ENCODE measurements around the gene SORCS3.

DNA sequence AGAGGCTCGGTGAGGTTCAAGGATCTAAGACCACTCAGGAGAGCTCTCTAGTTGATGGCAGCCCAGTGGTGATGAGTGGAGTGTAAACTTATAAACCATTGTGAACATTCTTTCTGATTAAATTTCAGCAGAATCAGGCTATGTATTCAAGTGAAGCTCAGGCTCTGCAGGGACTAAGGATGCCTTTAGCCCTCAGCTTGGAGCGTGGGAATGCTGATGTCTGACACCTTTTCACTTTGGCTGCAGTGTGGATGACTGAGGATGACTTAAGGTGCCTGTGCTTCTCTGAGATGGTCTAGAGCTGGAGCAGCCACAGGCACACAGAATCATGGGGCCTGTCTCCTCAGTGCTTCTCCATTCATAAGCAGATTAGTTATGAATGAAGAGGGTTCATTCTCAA, 150.4 kb downstream of the SORCS3 start:
- TF ChIP-seq POLR2AphosphoS5 (IDR thresholded peaks at IDR 0.05; ENCODE audit: borderline replicate concordance, low read depth, low read length) (no peak), EZH2 (IDR thresholded peaks at IDR 0.05) (no peak), FOXP2 (optimal IDR thresholded peaks at IDR 0.05; ENCODE audit: control extremely low read depth, extremely low read length, insufficient read depth) (no peak)
